GM12892 (cell line): Measurements from ENCODE around the gene MAP4.

Experiments used
- DNase-seq: peaks from one replicate; pipeline ENCODE4 v3.0.0; 2011; ENCODE audit not compliant: insufficient read length
- FAIRE-seq: peaks from 2 replicates; lab custom pipeline; 2011; peaks lifted over from hg19 to GRCh38; lab: Jason Lieb, UNC
- POLR2A ChIP-seq: IDR thresholded peaks from 2 replicates; pipeline ENCODE4 v1.6.1; 2011; ENCODE audit warnings: low read depth, low read length, control low read depth
- POLR2AphosphoS5 ChIP-seq: IDR thresholded peaks from 2 replicates; pipeline ENCODE4 v1.6.1; 2011; ENCODE audit warnings: low read depth, low read length, control low read depth
- TAF1 ChIP-seq: IDR thresholded peaks from 2 replicates; pipeline ENCODE4 v1.6.1; 2011; ENCODE audit warnings: low read depth, mild to moderate bottlenecking, control low read depth, low read length, borderline replicate concordance

Gene MAP4

GRCh38 chr3:47865192-47865591 is 151.0 kb downstream of the MAP4 start:
- no peak for FAIRE-seq
- no peak for DNase-seq
- TF ChIP-seq POLR2A (no peak), POLR2AphosphoS5 (no peak), TAF1 (no peak)

- FAIRE-seq (no peak), DNase-seq (no peak)
- TF ChIP-seq TAF1 (no peak), POLR2A (no peak), POLR2AphosphoS5 (no peak)
Measured at GRCh38 chr3:47863391-47864128, 152.7 kb downstream of the MAP4 start.

GRCh38 chr3:47859956-47860605 is 156.1 kb downstream of the MAP4 start:
- TF ChIP-seq TAF1 (no peak), POLR2AphosphoS5 (no peak), POLR2A (no peak)
- FAIRE-seq: no peak
- no peak for DNase-seq

GRCh38 chr3:47857151-47857550 is 159.1 kb downstream of the MAP4 start:
- FAIRE-seq (no peak), DNase-seq (no peak)
- TF ChIP-seq POLR2A (no peak), POLR2AphosphoS5 (no peak), TAF1 (no peak)

- DNase-seq (no peak), FAIRE-seq (no peak)
- TF ChIP-seq TAF1: no peak
- TF ChIP-seq POLR2A: no peak
- no peak for TF ChIP-seq POLR2AphosphoS5
Measured at GRCh38 chr3:47856669-47857068, 159.5 kb downstream of the MAP4 start.

- TF ChIP-seq TAF1: no peak
- no peak for TF ChIP-seq POLR2AphosphoS5
- no peak for TF ChIP-seq POLR2A
- no peak for FAIRE-seq
- no peak for DNase-seq
Measured at GRCh38 chr3:47855461-47856383, 160.5 kb downstream of the MAP4 start.

GRCh38 chr3:47854720-47855455 is 161.3 kb downstream of the MAP4 start:
- FAIRE-seq (no peak), DNase-seq (no peak)
- TF ChIP-seq TAF1 (no peak), POLR2AphosphoS5 (no peak), POLR2A (no peak)

GRCh38 chr3:47854267-47854666 is 161.9 kb downstream of the MAP4 start:
- TF ChIP-seq POLR2AphosphoS5: no peak
- no peak for TF ChIP-seq TAF1
- TF ChIP-seq POLR2A: no peak
- DNase-seq (no peak), FAIRE-seq (no peak)

- TF ChIP-seq POLR2A: no peak
- no peak for DNase-seq
- FAIRE-seq: no peak
Measured at GRCh38 chr3:47852604-47853602, 163.3 kb downstream of the MAP4 start.
